ENCODE measurements around the gene ANKRD27.
A peak's percentile ranks its signal among the peaks of the same experiment; 100 is the strongest.

The ANKRD27 gene

GRCh38 chr19:32626969-32627368 is 48.0 kb downstream of the ANKRD27 start:
- no peak for DNase-seq (ENCODE audit: low read depth in 1 of 2, low spot score in 1 of 2)
- in situ Hi-C loops (cut with HindIII; ENCODE audit: low pct_unique_long_range_greater_than_20kb, low sequenced_read_pairs), result no loop called here
- no peak for TF ChIP-seq JUND (IDR thresholded peaks at IDR 0.05; ENCODE audit: low read depth)

GRCh38 chr19:32624410-32624809 is 50.6 kb downstream of the ANKRD27 start:
- TF ChIP-seq JUND (IDR thresholded peaks at IDR 0.05; ENCODE audit: low read depth), result no peak
- in situ Hi-C loops (cut with HindIII; ENCODE audit: low pct_unique_long_range_greater_than_20kb, low sequenced_read_pairs), result no loop called here
- no peak for DNase-seq (ENCODE audit: low read depth in 1 of 2, low spot score in 1 of 2)

- DNase-seq (ENCODE audit: low read depth in 1 of 2, low spot score in 1 of 2), result no peak
- no peak for TF ChIP-seq JUND (IDR thresholded peaks at IDR 0.05; ENCODE audit: low read depth)
- in situ Hi-C loops (cut with HindIII; ENCODE audit: low pct_unique_long_range_greater_than_20kb, low sequenced_read_pairs), result no loop called here
These were observed 53.0 kb downstream of the ANKRD27 start for GRCh38 chr19:32622002-32622401.

GRCh38 chr19:32619051-32619685 is 55.8 kb downstream of the ANKRD27 start:
- no peak for DNase-seq (ENCODE audit: low read depth in 1 of 2, low spot score in 1 of 2)
- TF ChIP-seq JUND (IDR thresholded peaks at IDR 0.05; ENCODE audit: low read depth), result no peak
- in situ Hi-C loops (cut with HindIII; ENCODE audit: low pct_unique_long_range_greater_than_20kb, low sequenced_read_pairs), result no loop called here

- in situ Hi-C loops (cut with HindIII; ENCODE audit: low pct_unique_long_range_greater_than_20kb, low sequenced_read_pairs), result no loop called here
- TF ChIP-seq JUND (IDR thresholded peaks at IDR 0.05; ENCODE audit: low read depth), result no peak
- no peak for DNase-seq (ENCODE audit: low read depth in 1 of 2, low spot score in 1 of 2)
These were observed 59.4 kb downstream of the ANKRD27 start for GRCh38 chr19:32615569-32615968.

- DNase-seq (ENCODE audit: low read depth in 1 of 2, low spot score in 1 of 2), result no peak
- TF ChIP-seq JUND (IDR thresholded peaks at IDR 0.05; ENCODE audit: low read depth), result no peak
- in situ Hi-C loops (cut with HindIII; ENCODE audit: low pct_unique_long_range_greater_than_20kb, low sequenced_read_pairs), result no loop called here
These were observed 60.1 kb downstream of the ANKRD27 start for GRCh38 chr19:32614916-32615315.

- no peak for TF ChIP-seq JUND (IDR thresholded peaks at IDR 0.05; ENCODE audit: low read depth)
- in situ Hi-C loops (cut with HindIII; ENCODE audit: low pct_unique_long_range_greater_than_20kb, low sequenced_read_pairs), result no loop called here
- no peak for DNase-seq (ENCODE audit: low read depth in 1 of 2, low spot score in 1 of 2)
These were observed 62.0 kb downstream of the ANKRD27 start for GRCh38 chr19:32613008-32613407.

- in situ Hi-C loops (cut with HindIII; ENCODE audit: low pct_unique_long_range_greater_than_20kb, low sequenced_read_pairs), result no loop called here
- TF ChIP-seq JUND (IDR thresholded peaks at IDR 0.05; ENCODE audit: low read depth), result no peak
- DNase-seq (ENCODE audit: low read depth in 1 of 2, low spot score in 1 of 2), result no peak
These were observed 63.8 kb downstream of the ANKRD27 start for GRCh38 chr19:32611161-32611560.

GRCh38 chr19:32607479-32607878 is 67.5 kb downstream of the ANKRD27 start:
- in situ Hi-C loops (cut with HindIII; ENCODE audit: low pct_unique_long_range_greater_than_20kb, low sequenced_read_pairs), result no loop called here
- no peak for TF ChIP-seq JUND (IDR thresholded peaks at IDR 0.05; ENCODE audit: low read depth)
- DNase-seq (ENCODE audit: low read depth in 1 of 2, low spot score in 1 of 2), result no peak

- DNase-seq (ENCODE audit: low read depth in 1 of 2, low spot score in 1 of 2), result no peak
- TF ChIP-seq JUND (IDR thresholded peaks at IDR 0.05; ENCODE audit: low read depth), result no peak
- in situ Hi-C loops (cut with HindIII; ENCODE audit: low pct_unique_long_range_greater_than_20kb, low sequenced_read_pairs), result no loop called here
These were observed 68.7 kb downstream of the ANKRD27 start for GRCh38 chr19:32606289-32606688.

GRCh38 chr19:32605544-32605943 is 69.4 kb downstream of the ANKRD27 start:
- no peak for DNase-seq (ENCODE audit: low read depth in 1 of 2, low spot score in 1 of 2)
- in situ Hi-C loops (cut with HindIII; ENCODE audit: low pct_unique_long_range_greater_than_20kb, low sequenced_read_pairs), result no loop called here
- no peak for TF ChIP-seq JUND (IDR thresholded peaks at IDR 0.05; ENCODE audit: low read depth)

- no peak for DNase-seq (ENCODE audit: low read depth in 1 of 2, low spot score in 1 of 2)
- in situ Hi-C loops (cut with HindIII; ENCODE audit: low pct_unique_long_range_greater_than_20kb, low sequenced_read_pairs), result no loop called here
- TF ChIP-seq JUND (IDR thresholded peaks at IDR 0.05; ENCODE audit: low read depth), result no peak
These were observed 71.0 kb downstream of the ANKRD27 start for GRCh38 chr19:32603961-32604360.

GRCh38 chr19:32599736-32600157 is 75.2 kb downstream of the ANKRD27 start:
- DNase-seq (ENCODE audit: low read depth in 1 of 2, low spot score in 1 of 2), result peak; percentile 46 to 57
- in situ Hi-C loops (cut with HindIII; ENCODE audit: low pct_unique_long_range_greater_than_20kb, low sequenced_read_pairs), result no loop called here
- no peak for TF ChIP-seq JUND (IDR thresholded peaks at IDR 0.05; ENCODE audit: low read depth)

- TF ChIP-seq JUND (IDR thresholded peaks at IDR 0.05; ENCODE audit: low read depth), result no peak
- DNase-seq (ENCODE audit: low read depth in 1 of 2, low spot score in 1 of 2), result no peak
- in situ Hi-C loops (cut with HindIII; ENCODE audit: low pct_unique_long_range_greater_than_20kb, low sequenced_read_pairs), result no loop called here
These were observed 75.7 kb downstream of the ANKRD27 start for GRCh38 chr19:32599258-32599657.

Data from T47D (cell line).